ENCODE data around the gene NFATC3. TPM values are rescaled to one million over a fixed set of nuclear protein-coding genes. Genes with fewer than 3 reads are reported as not detected.

Gene NFATC3
- total and polyA plus RNA-seq, 2 of the 8 experiments (the other 6 are each of a cell fraction or from before 2014, with no cell fraction given) = 17.6 to 34.5 TPM

DNA sequence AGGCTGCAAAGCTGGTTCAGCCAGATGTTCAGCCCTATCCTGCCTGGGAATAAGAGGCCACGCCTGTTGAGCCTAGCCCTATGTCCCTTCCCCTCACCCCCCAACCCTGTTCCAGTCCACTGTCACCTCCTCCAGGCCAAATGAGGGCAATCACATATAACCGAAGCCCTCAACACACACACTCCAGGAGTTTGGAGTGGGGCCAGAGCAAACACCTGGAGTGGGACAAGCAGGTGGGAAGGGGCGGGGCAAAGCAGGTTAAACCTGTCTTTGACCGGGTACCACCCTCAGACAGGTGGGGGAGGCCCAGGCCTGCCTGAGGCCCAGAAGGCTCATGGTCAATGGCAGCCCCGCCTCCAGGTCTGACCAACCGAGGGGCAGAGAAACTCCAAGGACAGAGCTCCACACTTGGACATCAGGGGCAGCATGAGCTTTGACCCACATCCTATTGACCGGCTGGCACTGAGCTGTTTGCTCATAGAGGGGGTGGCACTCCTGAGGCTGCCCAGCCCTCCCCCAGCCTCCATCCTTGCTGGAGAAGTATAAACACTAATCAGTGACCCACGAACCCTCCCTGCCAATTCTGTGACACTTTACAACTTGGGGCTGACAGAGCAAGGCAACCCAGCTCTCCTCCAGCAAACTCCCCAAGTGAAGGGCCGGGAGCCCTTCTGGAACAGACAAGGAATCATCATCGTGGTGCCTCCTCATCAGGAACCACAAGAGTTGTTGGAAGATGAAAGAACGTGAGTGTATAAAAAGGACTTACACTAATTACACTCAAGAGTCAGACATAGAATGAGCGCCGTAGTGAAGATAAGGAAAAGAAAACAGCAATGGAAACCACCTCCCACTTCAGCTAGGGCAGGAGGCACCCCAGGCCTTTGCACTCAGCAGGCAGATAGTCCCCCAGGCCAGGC is 149.3 kb downstream of the NFATC3 start (continued):
- TF ChIP-seq TAF1 (IDR thresholded peaks at IDR 0.05; ENCODE audit: low read depth, low read length) (no peak), CBX5 (IDR thresholded peaks at IDR 0.05; ENCODE audit: low read depth, low read length) (no peak), MAFK (IDR thresholded peaks at IDR 0.05; ENCODE audit: low read depth, low read length) (no peak), CTBP2 (IDR thresholded peaks at IDR 0.05; ENCODE audit: borderline replicate concordance, insufficient read depth, insufficient read length, low read length) (no peak), TEAD4 (IDR thresholded peaks at IDR 0.05; ENCODE audit: low read depth, low read length) (no peak), NRF1 (IDR thresholded peaks at IDR 0.05; ENCODE audit: low read depth, low read length) (no peak), KDM1A (IDR thresholded peaks at IDR 0.05; ENCODE audit: borderline replicate concordance, low read length) (no peak), SIN3A (conservative IDR thresholded peaks at IDR 0.05 in 1 of 2, IDR thresholded peaks at IDR 0.05 in 1 of 2; ENCODE audit: low read depth in 1 of 2, low read length in 2 of 2) (peak in 1 of 2 experiments; percentile 62; a peak in 1 of 4 replicates), POLR2A (IDR thresholded peaks at IDR 0.05; ENCODE audit: control extremely low read depth in 1 of 2, low read depth in 2 of 2, low read length in 2 of 2) (peak in 1 of 2 experiments; percentile 50; a peak in 1 of 3 replicates), SAP30 (IDR thresholded peaks at IDR 0.05; ENCODE audit: insufficient read depth, insufficient replicate concordance, low read length) (no peak), TBP (IDR thresholded peaks at IDR 0.05; ENCODE audit: low read depth, low read length) (no peak), RNF2 (IDR thresholded peaks at IDR 0.05; ENCODE audit: borderline replicate concordance, low read depth, low read length, missing control alignments, poor library complexity, severe bottlenecking) (no peak), FOSL1 (IDR thresholded peaks at IDR 0.05; ENCODE audit: insufficient read depth, low read depth, low read length) (no peak), RBBP5 (IDR thresholded peaks at IDR 0.05; ENCODE audit: borderline replicate concordance, low read depth, low read length) (0 out of 2 replicates have a peak, but pooled peaks have one; percentile 6), HDAC6 (IDR thresholded peaks at IDR 0.05; ENCODE audit: low read depth, low read length) (no peak), EGR1 (IDR thresholded peaks at IDR 0.05; ENCODE audit: borderline replicate concordance, low read depth, low read length) (no peak)
- TF ChIP-seq, protein P1, sequence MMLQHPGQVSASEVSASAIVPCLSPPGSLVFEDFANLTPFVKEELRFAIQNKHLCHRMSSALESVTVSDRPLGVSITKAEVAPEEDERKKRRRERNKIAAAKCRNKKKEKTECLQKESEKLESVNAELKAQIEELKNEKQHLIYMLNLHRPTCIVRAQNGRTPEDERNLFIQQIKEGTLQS (IDR thresholded peaks at IDR 0.05; ENCODE audit: insufficient read depth, low read depth, low read length) = no peak
- TF ChIP-seq, protein P2, sequence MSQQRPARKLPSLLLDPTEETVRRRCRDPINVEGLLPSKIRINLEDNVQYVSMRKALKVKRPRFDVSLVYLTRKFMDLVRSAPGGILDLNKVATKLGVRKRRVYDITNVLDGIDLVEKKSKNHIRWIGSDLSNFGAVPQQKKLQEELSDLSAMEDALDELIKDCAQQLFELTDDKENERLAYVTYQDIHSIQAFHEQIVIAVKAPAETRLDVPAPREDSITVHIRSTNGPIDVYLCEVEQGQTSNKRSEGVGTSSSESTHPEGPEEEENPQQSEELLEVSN (IDR thresholded peaks at IDR 0.05) = no peak
- TF ChIP-seq, protein P3, sequence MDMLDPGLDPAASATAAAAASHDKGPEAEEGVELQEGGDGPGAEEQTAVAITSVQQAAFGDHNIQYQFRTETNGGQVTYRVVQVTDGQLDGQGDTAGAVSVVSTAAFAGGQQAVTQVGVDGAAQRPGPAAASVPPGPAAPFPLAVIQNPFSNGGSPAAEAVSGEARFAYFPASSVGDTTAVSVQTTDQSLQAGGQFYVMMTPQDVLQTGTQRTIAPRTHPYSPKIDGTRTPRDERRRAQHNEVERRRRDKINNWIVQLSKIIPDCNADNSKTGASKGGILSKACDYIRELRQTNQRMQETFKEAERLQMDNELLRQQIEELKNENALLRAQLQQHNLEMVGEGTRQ (IDR thresholded peaks at IDR 0.05; ENCODE audit: low read length) = no peak

Measured in H1 (cell line).